HG02798 (cell line): ENCODE data around the gene ELFN1.

Experiments used
- ATAC-seq: cut with Tn5 transposase; IDR thresholded peaks from one replicate; pipeline ENCODE4 v1.9.1; 2021; ENCODE audit warnings: mild to moderate bottlenecking; ENCODE audit not compliant: unreplicated experiment, poor library complexity

ELFN1 gene

GRCh38 chr7:1736830-1737229, 66.8 kb downstream of the ELFN1 start:
- no peak for ATAC-seq

- no peak for ATAC-seq
These were observed 67.4 kb downstream of the ELFN1 start for GRCh38 chr7:1737523-1737922.

- ATAC-seq = no peak
These were observed 67.9 kb downstream of the ELFN1 start for GRCh38 chr7:1737956-1738355.

- ATAC-seq = no peak
These were observed 68.4 kb downstream of the ELFN1 start for GRCh38 chr7:1738511-1738910.

- ATAC-seq = no peak
These were observed 68.9 kb downstream of the ELFN1 start for GRCh38 chr7:1738956-1739355.

GRCh38 chr7:1739593-1739992, 69.5 kb downstream of the ELFN1 start:
- ATAC-seq = no peak

GRCh38 chr7:1740214-1740613, 70.1 kb downstream of the ELFN1 start:
- no peak for ATAC-seq

GRCh38 chr7:1741246-1741645, 71.2 kb downstream of the ELFN1 start:
- ATAC-seq = no peak

GRCh38 chr7:1741751-1742554, 71.9 kb downstream of the ELFN1 start:
- ATAC-seq = no peak

- no peak for ATAC-seq
These were observed 72.7 kb downstream of the ELFN1 start for GRCh38 chr7:1742555-1743303.

- ATAC-seq = no peak
These were observed 73.6 kb downstream of the ELFN1 start for GRCh38 chr7:1743481-1744230.

GRCh38 chr7:1744296-1745017, 74.4 kb downstream of the ELFN1 start:
- ATAC-seq = no peak

- ATAC-seq = no peak
These were observed 75.0 kb downstream of the ELFN1 start for GRCh38 chr7:1745018-1745532.

GRCh38 chr7:1745576-1746490, 75.8 kb downstream of the ELFN1 start:
- no peak for ATAC-seq

- ATAC-seq = no peak
These were observed 76.5 kb downstream of the ELFN1 start for GRCh38 chr7:1746491-1746975.

- ATAC-seq = no peak
These were observed 77.1 kb downstream of the ELFN1 start for GRCh38 chr7:1747004-1747801.

GRCh38 chr7:1748076-1748838, 78.2 kb downstream of the ELFN1 start:
- ATAC-seq = no peak

- ATAC-seq = no peak
These were observed 78.7 kb downstream of the ELFN1 start for GRCh38 chr7:1748839-1749173.
